Measurements from ENCODE around the gene SLC9A7. TPM values are rescaled to one million over a fixed set of nuclear protein-coding genes. Genes with fewer than 3 reads are reported as not detected.
A peak's percentile ranks its signal among the peaks of the same experiment; 100 is the strongest.
"Not testable (repeated sequence)": the region's sequence is repeated elsewhere in the genome, so short reads cannot be mapped to it uniquely, and the experiment has no call there.

The SLC9A7 gene
- total and polyA plus RNA-seq, 2 of the 13 experiments (the other 11 are each of a cell fraction or from before 2014, with no cell fraction given), result 5.8 to 7.2 TPM

- WGBS (ENCODE audit: low lambda C conversion rate), result 50% methylated on average over 2 of the region's 4 CpGs
- intact Hi-C loops (cut with micrococcal nuclease; ENCODE audit: unreplicated experiment) (no loop called here), in situ Hi-C loops (cut with HindIII; ENCODE audit: extremely low pct_ligation_motif_present, low pct_unique_long_range_greater_than_20kb) (no loop called here)
- BruUV-seq (replicated peaks), result no TSS peak
- no peaks in the 10 kb centered on the region for H3K9me3 ChIP-seq (ENCODE audit: low read length)
- H3K36me3 ChIP-seq (replicated peaks in 1 of 2; ENCODE audit: control insufficient read depth in 1 of 2, insufficient read depth in 2 of 2, low read length in 2 of 2), result no peaks in the 10 kb centered on the region
- no peak overlapping the region for H3K9ac ChIP-seq (ENCODE audit: insufficient read depth, low read depth, low read length)
- no peak overlapping the region for H3K4me3 ChIP-seq (replicated peaks in 1 of 3; ENCODE audit: insufficient read depth in 1 of 3, low read depth in 2 of 3, low read length in 3 of 3)
- no peak for TF ChIP-seq ZXDC (CRISPR knock-in tag; IDR thresholded peaks at IDR 0.05)
- TF ChIP-seq MAFF (IDR thresholded peaks at IDR 0.05; ENCODE audit: low read depth, low read length), result 0 out of 2 replicates have a peak, but pooled peaks have one; percentile 3
- TF ChIP-seq ETS1 (CRISPR knock-in tag; IDR thresholded peaks at IDR 0.05), result no peak
- TF ChIP-seq ZBTB21 (CRISPR knock-in tag; IDR thresholded peaks at IDR 0.05), result no peak
- no peak for TF ChIP-seq PAWR (CRISPR knock-in tag; IDR thresholded peaks at IDR 0.05; ENCODE audit: borderline replicate concordance)
- no peak for TF ChIP-seq ZNF329 (CRISPR knock-in tag; IDR thresholded peaks at IDR 0.05; ENCODE audit: low read depth)
- peak in 1 of 2 experiments; percentile 37; a peak in 2 of 4 replicates for TF ChIP-seq MAFK (conservative IDR thresholded peaks at IDR 0.05 in 1 of 2, IDR thresholded peaks at IDR 0.05 in 1 of 2; ENCODE audit: low read length in 2 of 2)
- no peak for TF ChIP-seq TRIM22 (IDR thresholded peaks at IDR 0.05)
- no peak for TF ChIP-seq ZNF530 (CRISPR knock-in tag; IDR thresholded peaks at IDR 0.05; ENCODE audit: low read depth)
- TF ChIP-seq PATZ1 (CRISPR knock-in tag; IDR thresholded peaks at IDR 0.05), result no peak
- TF ChIP-seq SRSF4 (IDR thresholded peaks at IDR 0.05; ENCODE audit: low read depth, low read length, poor library complexity, severe bottlenecking), result no peak
- no peak for TF ChIP-seq ARNTL (CRISPR knock-in tag; IDR thresholded peaks at IDR 0.05)
- ChIA-PET CTCF (ENCODE audit: low intra/inter-chr PET ratio, low total read pairs) (no interaction called here), POLR2A (no interaction called here)
- H3K79me2 ChIP-seq (ENCODE audit: insufficient read depth, low read length), result no peaks in the 10 kb centered on the region
- H3K4me1 ChIP-seq (ENCODE audit: insufficient read depth, low read length), result peaks cover 22% of the 10 kb centered on the region
- no peaks in the 10 kb centered on the region for H4K20me1 ChIP-seq (ENCODE audit: insufficient read depth, low read length)
- no peak overlapping the region for H3K27ac ChIP-seq (ENCODE audit: extremely low read length, insufficient read depth, low read length)
- DNase-seq (ENCODE audit: low spot score) (no peak), FAIRE-seq (no peak), ATAC-seq (no peak)
- no peak overlapping the region for H2AFZ ChIP-seq (ENCODE audit: low read length)
- no peak overlapping the region for H3K4me2 ChIP-seq (ENCODE audit: low read depth, low read length)
- H3K27me3 ChIP-seq (ENCODE audit: control insufficient read depth in 1 of 2, insufficient read depth in 2 of 2, low read length in 2 of 2), result no peaks in the 10 kb centered on the region
These were observed 30.0 kb upstream of the SLC9A7 start for GRCh38 chrX:46788902-46789301.

- POLR2A ChIA-PET; H3K79me2 ChIP-seq (ENCODE audit: insufficient read depth, low read length); H4K20me1 ChIP-seq (ENCODE audit: insufficient read depth, low read length); FAIRE-seq; H3K9ac ChIP-seq (ENCODE audit: insufficient read depth, low read depth, low read length); H3K27me3 ChIP-seq (ENCODE audit: control insufficient read depth in 1 of 2, insufficient read depth in 2 of 2, low read length in 2 of 2); DNase-seq (ENCODE audit: low spot score); H3K4me2 ChIP-seq (ENCODE audit: low read depth, low read length); CTCF ChIA-PET (ENCODE audit: low intra/inter-chr PET ratio, low total read pairs); H3K36me3 ChIP-seq (replicated peaks in 1 of 2; ENCODE audit: control insufficient read depth in 1 of 2, insufficient read depth in 2 of 2, low read length in 2 of 2); ATAC-seq; H3K4me1 ChIP-seq (ENCODE audit: insufficient read depth, low read length); H3K27ac ChIP-seq (ENCODE audit: extremely low read length, insufficient read depth, low read length); H3K4me3 ChIP-seq (replicated peaks in 1 of 3; ENCODE audit: insufficient read depth in 1 of 3, low read depth in 2 of 3, low read length in 3 of 3); intact Hi-C loops (cut with micrococcal nuclease; ENCODE audit: unreplicated experiment); H2AFZ ChIP-seq (ENCODE audit: low read length); BruUV-seq (replicated peaks); H3K9me3 ChIP-seq (ENCODE audit: low read length); in situ Hi-C loops (cut with HindIII; ENCODE audit: extremely low pct_ligation_motif_present, low pct_unique_long_range_greater_than_20kb): not testable (repeated sequence)
These were observed 25.5 kb upstream of the SLC9A7 start for GRCh38 chrX:46784437-46784836.

Data from HepG2 (cell line).